PFSK-1 (cell line): Measurements from ENCODE around the gene VSIG10L2.

Experiments used
- FOXP2 ChIP-seq: optimal IDR thresholded peaks from 2 replicates; pipeline ENCODE3; 2011; ENCODE audit warnings: borderline replicate concordance, control low read depth, inconsistent platforms; ENCODE audit not compliant: insufficient read depth; ENCODE audit errors: extremely low read length, extremely low read depth
- POLR2AphosphoS5 ChIP-seq: IDR thresholded peaks from 2 replicates; pipeline ENCODE4 v1.6.1; 2012; ENCODE audit warnings: low read depth, mild to moderate bottlenecking, control low read depth, low read length, moderate library complexity
- REST ChIP-seq, 2 experiments: IDR thresholded peaks; 2 replicates each; pipeline versions ENCODE4 v1.6.1 to v1.8.0; 2011 to 2012; ENCODE audit warnings: low read depth in 2 of 2, low read length in 2 of 2, control low read depth in 1 of 2, inconsistent platforms in 1 of 2, mild to moderate bottlenecking in 1 of 2, moderate library complexity in 1 of 2; ENCODE audit not compliant: insufficient read depth in 1 of 2
- TAF1 ChIP-seq: IDR thresholded peaks from 2 replicates; pipeline ENCODE4 v1.6.1; 2012; ENCODE audit warnings: low read length, control low read depth, borderline replicate concordance; ENCODE audit not compliant: insufficient read depth

- TF ChIP-seq REST (IDR thresholded peaks at IDR 0.05; ENCODE audit: insufficient read depth in 1 of 2, low read depth in 2 of 2, low read length in 2 of 2) = no peak
- TF ChIP-seq TAF1 = no peak
- no peak for TF ChIP-seq POLR2AphosphoS5
- TF ChIP-seq FOXP2 = no peak
These were observed 7.4 kb upstream of the VSIG10L2 start for GRCh38 chr11:125938418-125938817.
